ENCODE data around the gene RSPH3. TPM values are rescaled to one million over a fixed set of nuclear protein-coding genes. Genes with fewer than 3 reads are reported as not detected.

RSPH3 gene
- polyA plus RNA-seq, 1 of the 3 experiments (the other 2 are of a cell fraction), result 2.1 TPM

DNA sequence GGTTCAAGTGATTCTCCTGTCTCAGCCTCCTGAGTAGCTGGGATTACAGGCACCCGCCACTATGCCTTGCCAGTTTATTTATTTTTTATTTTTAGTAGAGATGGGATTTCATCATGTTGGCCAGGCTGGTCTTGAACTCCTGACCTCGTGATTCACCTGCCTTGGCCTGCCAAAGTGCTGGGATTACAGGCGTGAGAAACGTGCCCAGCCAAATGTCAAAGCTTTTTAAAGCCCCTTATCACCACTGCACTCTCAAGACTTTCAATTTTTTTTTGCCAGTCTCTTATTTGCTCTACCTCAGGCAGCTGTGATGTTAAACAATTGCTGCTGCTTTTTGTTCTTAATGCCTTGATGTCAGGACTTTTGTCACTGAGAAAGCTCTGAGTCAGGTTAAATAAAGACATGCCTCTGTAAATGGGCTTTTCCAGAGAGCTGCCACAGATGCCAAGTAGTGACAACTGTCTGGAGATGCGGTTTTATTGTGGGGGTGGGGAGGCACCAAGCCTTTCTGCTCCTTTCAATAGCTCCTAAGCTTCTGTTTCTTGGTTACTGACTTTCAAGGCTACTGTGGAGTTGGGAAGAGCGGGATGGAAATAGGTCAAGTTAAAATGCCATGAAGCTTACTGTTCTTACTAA, 29.2 kb downstream of the RSPH3 start (continued):
- TF ChIP-seq YY1 (IDR thresholded peaks at IDR 0.05; ENCODE audit: low read depth) (no peak), CHD2 (IDR thresholded peaks at IDR 0.05; ENCODE audit: low read length, partially characterized antibody) (no peak)
- TF ChIP-seq, protein P1, sequence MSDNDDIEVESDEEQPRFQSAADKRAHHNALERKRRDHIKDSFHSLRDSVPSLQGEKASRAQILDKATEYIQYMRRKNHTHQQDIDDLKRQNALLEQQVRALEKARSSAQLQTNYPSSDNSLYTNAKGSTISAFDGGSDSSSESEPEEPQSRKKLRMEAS (IDR thresholded peaks at IDR 0.05; ENCODE audit: low read depth), result no peak

DNA sequence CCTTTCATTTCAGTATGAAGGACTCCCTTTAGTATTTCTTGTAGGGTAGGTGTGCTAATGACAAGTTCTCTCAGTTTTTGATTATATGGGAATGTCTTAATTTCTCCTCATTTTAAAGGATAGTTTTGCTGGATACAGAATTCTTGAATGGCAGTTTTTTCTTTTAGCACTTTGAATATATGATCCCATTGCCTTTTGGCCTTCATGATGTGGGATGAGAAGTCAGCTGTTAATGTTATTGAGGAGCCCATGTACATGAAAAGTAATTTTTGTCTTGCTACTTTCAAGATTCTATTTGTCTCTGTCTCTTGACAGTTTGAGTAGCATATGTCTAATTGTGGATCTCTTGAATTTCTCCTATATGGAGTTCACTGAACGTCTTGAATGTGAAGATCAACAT, 30.9 kb downstream of the RSPH3 start:
- peaks cover 6 to 32% of the 10 kb centered on the region in 2 experiments for H3K36me3 ChIP-seq (replicated peaks in 1 of 2; ENCODE audit: control insufficient read depth in 1 of 2, insufficient read depth in 2 of 2, low read length in 1 of 2)
- no peaks in the 10 kb centered on the region for H3K4me1 ChIP-seq (ENCODE audit: control insufficient read depth in 1 of 2, insufficient read depth in 2 of 2, low read depth in 1 of 2, low read length in 1 of 2)
- no peaks in the 10 kb centered on the region for H3K9me2 ChIP-seq
- 91% methylated on average over 1 of the region's 1 CpG for WGBS (ENCODE audit: low lambda C conversion rate)
- no peak overlapping the region for H3K4me2 ChIP-seq
- no peaks in the 10 kb centered on the region for H3K79me2 ChIP-seq (ENCODE audit: insufficient read depth)
- no peaks in the 10 kb centered on the region for H3F3A ChIP-seq (replicated peaks; ENCODE audit: insufficient read depth)
- peaks cover 43% of the 10 kb centered on the region for H3K9me3 ChIP-seq
- no peak for TF ChIP-seq TAF1 (IDR thresholded peaks at IDR 0.05; ENCODE audit: borderline replicate concordance, low read depth, low read length)
- TF ChIP-seq TCF12 (IDR thresholded peaks at IDR 0.05), result no peak
- TF ChIP-seq GABPA (IDR thresholded peaks at IDR 0.05; ENCODE audit: low read depth), result no peak
- TF ChIP-seq EP300 (IDR thresholded peaks at IDR 0.05; ENCODE audit: borderline replicate concordance in 1 of 2, low read depth in 1 of 2, low read length in 1 of 2), result no peak
- TF ChIP-seq POLR2AphosphoS5 (IDR thresholded peaks at IDR 0.05; ENCODE audit: low read depth, low read length), result no peak
- no peak for TF ChIP-seq SIN3A (IDR thresholded peaks at IDR 0.05; ENCODE audit: borderline replicate concordance, low read depth, low read length)
- TF ChIP-seq, protein P2, sequence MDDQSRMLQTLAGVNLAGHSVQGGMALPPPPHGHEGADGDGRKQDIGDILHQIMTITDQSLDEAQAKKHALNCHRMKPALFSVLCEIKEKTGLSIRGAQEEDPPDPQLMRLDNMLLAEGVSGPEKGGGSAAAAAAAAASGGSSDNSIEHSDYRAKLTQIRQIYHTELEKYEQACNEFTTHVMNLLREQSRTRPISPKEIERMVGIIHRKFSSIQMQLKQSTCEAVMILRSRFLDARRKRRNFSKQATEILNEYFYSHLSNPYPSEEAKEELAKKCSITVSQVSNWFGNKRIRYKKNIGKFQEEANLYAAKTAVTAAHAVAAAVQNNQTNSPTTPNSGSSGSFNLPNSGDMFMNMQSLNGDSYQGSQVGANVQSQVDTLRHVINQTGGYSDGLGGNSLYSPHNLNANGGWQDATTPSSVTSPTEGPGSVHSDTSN (IDR thresholded peaks at IDR 0.05), result no peak
- TF ChIP-seq ELF1 (IDR thresholded peaks at IDR 0.05), result no peak
- TF ChIP-seq, protein P3, sequence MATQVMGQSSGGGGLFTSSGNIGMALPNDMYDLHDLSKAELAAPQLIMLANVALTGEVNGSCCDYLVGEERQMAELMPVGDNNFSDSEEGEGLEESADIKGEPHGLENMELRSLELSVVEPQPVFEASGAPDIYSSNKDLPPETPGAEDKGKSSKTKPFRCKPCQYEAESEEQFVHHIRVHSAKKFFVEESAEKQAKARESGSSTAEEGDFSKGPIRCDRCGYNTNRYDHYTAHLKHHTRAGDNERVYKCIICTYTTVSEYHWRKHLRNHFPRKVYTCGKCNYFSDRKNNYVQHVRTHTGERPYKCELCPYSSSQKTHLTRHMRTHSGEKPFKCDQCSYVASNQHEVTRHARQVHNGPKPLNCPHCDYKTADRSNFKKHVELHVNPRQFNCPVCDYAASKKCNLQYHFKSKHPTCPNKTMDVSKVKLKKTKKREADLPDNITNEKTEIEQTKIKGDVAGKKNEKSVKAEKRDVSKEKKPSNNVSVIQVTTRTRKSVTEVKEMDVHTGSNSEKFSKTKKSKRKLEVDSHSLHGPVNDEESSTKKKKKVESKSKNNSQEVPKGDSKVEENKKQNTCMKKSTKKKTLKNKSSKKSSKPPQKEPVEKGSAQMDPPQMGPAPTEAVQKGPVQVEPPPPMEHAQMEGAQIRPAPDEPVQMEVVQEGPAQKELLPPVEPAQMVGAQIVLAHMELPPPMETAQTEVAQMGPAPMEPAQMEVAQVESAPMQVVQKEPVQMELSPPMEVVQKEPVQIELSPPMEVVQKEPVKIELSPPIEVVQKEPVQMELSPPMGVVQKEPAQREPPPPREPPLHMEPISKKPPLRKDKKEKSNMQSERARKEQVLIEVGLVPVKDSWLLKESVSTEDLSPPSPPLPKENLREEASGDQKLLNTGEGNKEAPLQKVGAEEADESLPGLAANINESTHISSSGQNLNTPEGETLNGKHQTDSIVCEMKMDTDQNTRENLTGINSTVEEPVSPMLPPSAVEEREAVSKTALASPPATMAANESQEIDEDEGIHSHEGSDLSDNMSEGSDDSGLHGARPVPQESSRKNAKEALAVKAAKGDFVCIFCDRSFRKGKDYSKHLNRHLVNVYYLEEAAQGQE (IDR thresholded peaks at IDR 0.05; ENCODE audit: low read depth, low read length), result no peak
- TF ChIP-seq SMC3 (IDR thresholded peaks at IDR 0.05; ENCODE audit: low read depth, low read length), result no peak
- TF ChIP-seq NRF1 (IDR thresholded peaks at IDR 0.05; ENCODE audit: low read depth, low read length), result no peak
- TF ChIP-seq, protein P4, sequence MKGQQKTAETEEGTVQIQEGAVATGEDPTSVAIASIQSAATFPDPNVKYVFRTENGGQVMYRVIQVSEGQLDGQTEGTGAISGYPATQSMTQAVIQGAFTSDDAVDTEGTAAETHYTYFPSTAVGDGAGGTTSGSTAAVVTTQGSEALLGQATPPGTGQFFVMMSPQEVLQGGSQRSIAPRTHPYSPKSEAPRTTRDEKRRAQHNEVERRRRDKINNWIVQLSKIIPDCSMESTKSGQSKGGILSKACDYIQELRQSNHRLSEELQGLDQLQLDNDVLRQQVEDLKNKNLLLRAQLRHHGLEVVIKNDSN (IDR thresholded peaks at IDR 0.05; ENCODE audit: borderline replicate concordance, low read depth), result no peak
- TF ChIP-seq, protein P5, sequence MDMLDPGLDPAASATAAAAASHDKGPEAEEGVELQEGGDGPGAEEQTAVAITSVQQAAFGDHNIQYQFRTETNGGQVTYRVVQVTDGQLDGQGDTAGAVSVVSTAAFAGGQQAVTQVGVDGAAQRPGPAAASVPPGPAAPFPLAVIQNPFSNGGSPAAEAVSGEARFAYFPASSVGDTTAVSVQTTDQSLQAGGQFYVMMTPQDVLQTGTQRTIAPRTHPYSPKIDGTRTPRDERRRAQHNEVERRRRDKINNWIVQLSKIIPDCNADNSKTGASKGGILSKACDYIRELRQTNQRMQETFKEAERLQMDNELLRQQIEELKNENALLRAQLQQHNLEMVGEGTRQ (IDR thresholded peaks at IDR 0.05; ENCODE audit: borderline replicate concordance, low read depth, low read length), result no peak
- TF ChIP-seq EZH2phosphoT487 (IDR thresholded peaks at IDR 0.05; ENCODE audit: borderline replicate concordance, low read depth), result no peak
- TF ChIP-seq FOSL2 (IDR thresholded peaks at IDR 0.05; ENCODE audit: borderline replicate concordance, low read depth), result no peak
- no peak overlapping the region for H3K27ac ChIP-seq (ENCODE audit: low read depth in 2 of 2, low read length in 1 of 2)
- ChIA-PET POLR2A (no interaction called here), CTCF (interaction anchor here (1.3 kb wide), 1 partner anchor 278 kb away, joined by 4 read pairs; no protein-coding TSS in a partner anchor)
- no peak for DNase-seq
- no peaks in the 10 kb centered on the region for H3K27me3 ChIP-seq (ENCODE audit: insufficient read depth)
- no peaks in the 10 kb centered on the region for H4K20me1 ChIP-seq (ENCODE audit: insufficient read depth)
- H2AFZ ChIP-seq (ENCODE audit: low read depth), result no peak overlapping the region
- no peak overlapping the region for H3K4me3 ChIP-seq (ENCODE audit: low read depth in 2 of 2, low read length in 1 of 2)
- H3K9ac ChIP-seq, result no peak overlapping the region

Data from SK-N-SH (cell line).